Measurements from ENCODE around the gene FOXQ1.

The FOXQ1 gene

GRCh38 chr6:1279065-1279464, 32.8 kb upstream of the FOXQ1 start:
- H3K4me3 ChIP-seq (ENCODE audit: low read length): no peak overlapping the region
- no peaks in the 10 kb centered on the region for H3K27me3 ChIP-seq (ENCODE audit: insufficient read depth, low read length)
- H3K4me1 ChIP-seq (ENCODE audit: insufficient read depth, low read length): no peaks in the 10 kb centered on the region
- H2AFZ ChIP-seq (ENCODE audit: low read depth, low read length): no peak overlapping the region
- H3K9me3 ChIP-seq (ENCODE audit: low read length): no peaks in the 10 kb centered on the region
- H3K36me3 ChIP-seq (ENCODE audit: insufficient read depth, low read length): no peaks in the 10 kb centered on the region

GRCh38 chr6:1280666-1281300, 31.1 kb upstream of the FOXQ1 start:
- Histone ChIP-seq H3K4me1 (ENCODE audit: insufficient read depth, low read length) (no peaks in the 10 kb centered on the region), H2AFZ (ENCODE audit: low read depth, low read length) (no peak overlapping the region), H3K36me3 (ENCODE audit: insufficient read depth, low read length) (no peaks in the 10 kb centered on the region), H3K27me3 (ENCODE audit: insufficient read depth, low read length) (no peaks in the 10 kb centered on the region), H3K4me3 (ENCODE audit: low read length) (no peak overlapping the region), H3K9me3 (ENCODE audit: low read length) (no peaks in the 10 kb centered on the region)

GRCh38 chr6:1281746-1282145, 30.2 kb upstream of the FOXQ1 start:
- no peak overlapping the region for H2AFZ ChIP-seq (ENCODE audit: low read depth, low read length)
- no peaks in the 10 kb centered on the region for H3K36me3 ChIP-seq (ENCODE audit: insufficient read depth, low read length)
- H3K4me1 ChIP-seq (ENCODE audit: insufficient read depth, low read length): no peaks in the 10 kb centered on the region
- H3K27me3 ChIP-seq (ENCODE audit: insufficient read depth, low read length): no peaks in the 10 kb centered on the region
- no peaks in the 10 kb centered on the region for H3K9me3 ChIP-seq (ENCODE audit: low read length)
- no peak overlapping the region for H3K4me3 ChIP-seq (ENCODE audit: low read length)

- Histone ChIP-seq H3K9me3 (ENCODE audit: low read length) (no peaks in the 10 kb centered on the region), H3K4me3 (ENCODE audit: low read length) (no peak overlapping the region), H3K4me1 (ENCODE audit: insufficient read depth, low read length) (no peaks in the 10 kb centered on the region), H3K36me3 (ENCODE audit: insufficient read depth, low read length) (no peaks in the 10 kb centered on the region), H3K27me3 (ENCODE audit: insufficient read depth, low read length) (no peaks in the 10 kb centered on the region), H2AFZ (ENCODE audit: low read depth, low read length) (no peak overlapping the region)
These were observed 28.4 kb upstream of the FOXQ1 start for GRCh38 chr6:1283501-1283900.

GRCh38 chr6:1285556-1285955, 26.3 kb upstream of the FOXQ1 start:
- no peaks in the 10 kb centered on the region for H3K36me3 ChIP-seq (ENCODE audit: insufficient read depth, low read length)
- no peaks in the 10 kb centered on the region for H3K4me1 ChIP-seq (ENCODE audit: insufficient read depth, low read length)
- no peak overlapping the region for H2AFZ ChIP-seq (ENCODE audit: low read depth, low read length)
- no peaks in the 10 kb centered on the region for H3K27me3 ChIP-seq (ENCODE audit: insufficient read depth, low read length)
- H3K4me3 ChIP-seq (ENCODE audit: low read length): no peak overlapping the region
- no peaks in the 10 kb centered on the region for H3K9me3 ChIP-seq (ENCODE audit: low read length)

- H3K4me1 ChIP-seq (ENCODE audit: insufficient read depth, low read length): no peaks in the 10 kb centered on the region
- H3K27me3 ChIP-seq (ENCODE audit: insufficient read depth, low read length): no peaks in the 10 kb centered on the region
- H3K4me3 ChIP-seq (ENCODE audit: low read length): no peak overlapping the region
- H2AFZ ChIP-seq (ENCODE audit: low read depth, low read length): no peak overlapping the region
- H3K9me3 ChIP-seq (ENCODE audit: low read length): no peaks in the 10 kb centered on the region
- H3K36me3 ChIP-seq (ENCODE audit: insufficient read depth, low read length): no peaks in the 10 kb centered on the region
These were observed 25.9 kb upstream of the FOXQ1 start for GRCh38 chr6:1285956-1286355.

- Histone ChIP-seq H3K9me3 (ENCODE audit: low read length) (no peaks in the 10 kb centered on the region), H3K4me1 (ENCODE audit: insufficient read depth, low read length) (no peaks in the 10 kb centered on the region), H2AFZ (ENCODE audit: low read depth, low read length) (no peak overlapping the region), H3K4me3 (ENCODE audit: low read length) (no peak overlapping the region), H3K36me3 (ENCODE audit: insufficient read depth, low read length) (no peaks in the 10 kb centered on the region), H3K27me3 (ENCODE audit: insufficient read depth, low read length) (no peaks in the 10 kb centered on the region)
These were observed 24.8 kb upstream of the FOXQ1 start for GRCh38 chr6:1287103-1287591.

GRCh38 chr6:1290086-1290485, 21.8 kb upstream of the FOXQ1 start:
- Histone ChIP-seq H3K9me3 (ENCODE audit: low read length) (no peaks in the 10 kb centered on the region), H3K36me3 (ENCODE audit: insufficient read depth, low read length) (no peaks in the 10 kb centered on the region), H2AFZ (ENCODE audit: low read depth, low read length) (no peak overlapping the region), H3K27me3 (ENCODE audit: insufficient read depth, low read length) (no peaks in the 10 kb centered on the region), H3K4me1 (ENCODE audit: insufficient read depth, low read length) (no peaks in the 10 kb centered on the region), H3K4me3 (ENCODE audit: low read length) (no peak overlapping the region)

- Histone ChIP-seq H3K27me3 (ENCODE audit: insufficient read depth, low read length) (no peaks in the 10 kb centered on the region), H2AFZ (ENCODE audit: low read depth, low read length) (no peak overlapping the region), H3K4me1 (ENCODE audit: insufficient read depth, low read length) (no peaks in the 10 kb centered on the region), H3K9me3 (ENCODE audit: low read length) (no peaks in the 10 kb centered on the region), H3K36me3 (ENCODE audit: insufficient read depth, low read length) (no peaks in the 10 kb centered on the region), H3K4me3 (ENCODE audit: low read length) (no peak overlapping the region)
These were observed 21.1 kb upstream of the FOXQ1 start for GRCh38 chr6:1290805-1291204.

- H3K27me3 ChIP-seq (ENCODE audit: insufficient read depth, low read length): no peaks in the 10 kb centered on the region
- no peak overlapping the region for H3K4me3 ChIP-seq (ENCODE audit: low read length)
- H3K4me1 ChIP-seq (ENCODE audit: insufficient read depth, low read length): no peaks in the 10 kb centered on the region
- H3K9me3 ChIP-seq (ENCODE audit: low read length): no peaks in the 10 kb centered on the region
- no peaks in the 10 kb centered on the region for H3K36me3 ChIP-seq (ENCODE audit: insufficient read depth, low read length)
- no peak overlapping the region for H2AFZ ChIP-seq (ENCODE audit: low read depth, low read length)
These were observed 20.5 kb upstream of the FOXQ1 start for GRCh38 chr6:1291381-1291780.

GRCh38 chr6:1295420-1295819, 16.5 kb upstream of the FOXQ1 start:
- Histone ChIP-seq H2AFZ (ENCODE audit: low read depth, low read length) (no peak overlapping the region), H3K36me3 (ENCODE audit: insufficient read depth, low read length) (no peaks in the 10 kb centered on the region), H3K27me3 (ENCODE audit: insufficient read depth, low read length) (no peaks in the 10 kb centered on the region), H3K4me1 (ENCODE audit: insufficient read depth, low read length) (no peaks in the 10 kb centered on the region), H3K9me3 (ENCODE audit: low read length) (no peaks in the 10 kb centered on the region), H3K4me3 (ENCODE audit: low read length) (no peak overlapping the region)

- H2AFZ ChIP-seq (ENCODE audit: low read depth, low read length): no peak overlapping the region
- H3K4me3 ChIP-seq (ENCODE audit: low read length): no peak overlapping the region
- no peaks in the 10 kb centered on the region for H3K4me1 ChIP-seq (ENCODE audit: insufficient read depth, low read length)
- no peaks in the 10 kb centered on the region for H3K36me3 ChIP-seq (ENCODE audit: insufficient read depth, low read length)
- H3K9me3 ChIP-seq (ENCODE audit: low read length): no peaks in the 10 kb centered on the region
- no peaks in the 10 kb centered on the region for H3K27me3 ChIP-seq (ENCODE audit: insufficient read depth, low read length)
These were observed 15.8 kb upstream of the FOXQ1 start for GRCh38 chr6:1296079-1296478.

- no peak overlapping the region for H3K4me3 ChIP-seq (ENCODE audit: low read length)
- no peaks in the 10 kb centered on the region for H3K9me3 ChIP-seq (ENCODE audit: low read length)
- no peaks in the 10 kb centered on the region for H3K27me3 ChIP-seq (ENCODE audit: insufficient read depth, low read length)
- no peaks in the 10 kb centered on the region for H3K4me1 ChIP-seq (ENCODE audit: insufficient read depth, low read length)
- no peak overlapping the region for H2AFZ ChIP-seq (ENCODE audit: low read depth, low read length)
- no peaks in the 10 kb centered on the region for H3K36me3 ChIP-seq (ENCODE audit: insufficient read depth, low read length)
These were observed 15.4 kb upstream of the FOXQ1 start for GRCh38 chr6:1296542-1296941.

- no peak overlapping the region for H3K4me3 ChIP-seq (ENCODE audit: low read length)
- H2AFZ ChIP-seq (ENCODE audit: low read depth, low read length): no peak overlapping the region
- no peaks in the 10 kb centered on the region for H3K4me1 ChIP-seq (ENCODE audit: insufficient read depth, low read length)
- H3K9me3 ChIP-seq (ENCODE audit: low read length): no peaks in the 10 kb centered on the region
- H3K36me3 ChIP-seq (ENCODE audit: insufficient read depth, low read length): no peaks in the 10 kb centered on the region
- H3K27me3 ChIP-seq (ENCODE audit: insufficient read depth, low read length): no peaks in the 10 kb centered on the region
These were observed 14.2 kb upstream of the FOXQ1 start for GRCh38 chr6:1297746-1298145.
